AG09309 (cell line): ENCODE data around the gene ECPAS.

Experiments
- DNase-seq: peaks from one replicate; pipeline ENCODE4 v3.0.0-alpha.2; 2010; ENCODE audit warnings: low read depth
- H3K4me3 ChIP-seq: 2 replicates; pipeline ENCODE4 v1.5.1; 2011; ENCODE audit warnings: mild to moderate bottlenecking, low read depth, low read length, moderate library complexity; ENCODE audit not compliant: control insufficient read depth
- TF ChIP-seq, protein P1 (sequence below): IDR thresholded peaks from 2 replicates; pipeline ENCODE4 v1.5.1; 2011; ENCODE audit warnings: mild to moderate bottlenecking, low read depth, low read length, inconsistent platforms; ENCODE audit not compliant: insufficient read depth, control insufficient read depth; ENCODE audit errors: missing control alignments

ECPAS gene

DNA sequence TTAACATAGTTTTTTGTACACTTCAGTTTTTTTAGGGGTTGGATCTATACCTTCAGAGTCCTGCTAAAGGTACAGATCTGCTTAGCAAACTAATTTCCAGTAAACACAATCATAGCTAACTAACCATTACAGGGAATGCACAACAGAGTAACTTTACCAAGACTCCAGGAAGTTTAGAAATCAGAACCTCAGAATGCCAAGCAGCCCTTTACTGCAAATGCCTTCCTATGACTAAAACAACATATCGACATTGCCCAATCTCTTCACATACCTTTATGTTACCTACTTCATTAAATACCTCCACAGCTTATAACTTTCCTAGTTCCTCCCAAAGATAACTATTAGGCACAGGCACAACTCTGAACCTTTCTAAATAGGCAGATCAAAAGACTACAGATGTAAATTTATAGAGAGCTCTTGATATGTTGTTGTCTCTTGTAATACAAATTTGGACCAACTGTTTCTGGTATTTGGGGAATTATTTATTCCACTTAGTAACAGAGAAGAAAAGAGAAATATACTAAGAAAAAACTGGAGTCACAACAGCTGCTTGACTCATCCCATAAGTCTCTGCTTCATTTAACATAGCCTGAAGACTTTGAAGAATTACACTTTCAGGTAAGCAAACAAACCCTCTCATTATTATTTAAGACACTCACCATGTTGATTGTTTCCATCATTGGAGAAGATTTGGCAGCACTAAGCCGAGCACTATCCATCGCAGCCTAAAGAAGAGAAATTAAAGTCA, 108.2 kb downstream of the ECPAS start:
- TF ChIP-seq, protein P1, sequence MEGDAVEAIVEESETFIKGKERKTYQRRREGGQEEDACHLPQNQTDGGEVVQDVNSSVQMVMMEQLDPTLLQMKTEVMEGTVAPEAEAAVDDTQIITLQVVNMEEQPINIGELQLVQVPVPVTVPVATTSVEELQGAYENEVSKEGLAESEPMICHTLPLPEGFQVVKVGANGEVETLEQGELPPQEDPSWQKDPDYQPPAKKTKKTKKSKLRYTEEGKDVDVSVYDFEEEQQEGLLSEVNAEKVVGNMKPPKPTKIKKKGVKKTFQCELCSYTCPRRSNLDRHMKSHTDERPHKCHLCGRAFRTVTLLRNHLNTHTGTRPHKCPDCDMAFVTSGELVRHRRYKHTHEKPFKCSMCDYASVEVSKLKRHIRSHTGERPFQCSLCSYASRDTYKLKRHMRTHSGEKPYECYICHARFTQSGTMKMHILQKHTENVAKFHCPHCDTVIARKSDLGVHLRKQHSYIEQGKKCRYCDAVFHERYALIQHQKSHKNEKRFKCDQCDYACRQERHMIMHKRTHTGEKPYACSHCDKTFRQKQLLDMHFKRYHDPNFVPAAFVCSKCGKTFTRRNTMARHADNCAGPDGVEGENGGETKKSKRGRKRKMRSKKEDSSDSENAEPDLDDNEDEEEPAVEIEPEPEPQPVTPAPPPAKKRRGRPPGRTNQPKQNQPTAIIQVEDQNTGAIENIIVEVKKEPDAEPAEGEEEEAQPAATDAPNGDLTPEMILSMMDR = no peak
- H3K4me3 ChIP-seq = no peak overlapping the region
- no peak for DNase-seq

- no peak for DNase-seq
- H3K4me3 ChIP-seq = no peak overlapping the region
- TF ChIP-seq, protein P1 = no peak
These were observed 109.1 kb downstream of the ECPAS start for GRCh38 chr9:111375062-111375461.

GRCh38 chr9:111372297-111372696, 111.9 kb downstream of the ECPAS start:
- TF ChIP-seq, protein P1 = no peak
- no peak overlapping the region for H3K4me3 ChIP-seq
- no peak for DNase-seq

GRCh38 chr9:111366978-111367377, 117.2 kb downstream of the ECPAS start:
- no peak for DNase-seq
- TF ChIP-seq, protein P1 = no peak
- H3K4me3 ChIP-seq = no peak overlapping the region

GRCh38 chr9:111362526-111362925, 121.7 kb downstream of the ECPAS start:
- TF ChIP-seq, protein P1 = no peak
- no peak overlapping the region for H3K4me3 ChIP-seq
- peak; percentile 28 for DNase-seq

DNA sequence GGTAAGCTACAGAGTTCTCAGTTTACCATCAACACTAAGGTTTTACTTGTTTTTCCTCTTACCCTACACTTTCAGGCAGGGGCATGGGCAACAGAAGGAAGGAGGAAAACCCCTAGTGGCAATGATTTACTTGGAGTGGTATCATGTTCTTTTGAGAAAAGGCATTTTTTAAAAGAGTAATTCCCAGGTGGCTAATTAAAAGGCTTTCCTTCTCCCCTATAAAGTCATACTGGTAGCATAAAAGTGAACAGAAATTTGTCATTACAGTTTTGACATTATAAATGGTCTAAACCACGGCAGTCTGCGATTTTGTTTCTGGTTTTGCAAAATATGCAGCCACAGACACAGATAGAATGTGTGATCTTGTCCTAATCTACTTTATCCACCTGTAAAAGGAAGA, 123.3 kb downstream of the ECPAS start:
- TF ChIP-seq, protein P1 = no peak
- H3K4me3 ChIP-seq = no peak overlapping the region
- DNase-seq = no peak
